Measurements from ENCODE around the gene SLC7A7.
"Not testable (repeated sequence)": the region's sequence is repeated elsewhere in the genome, so short reads cannot be mapped to it uniquely, and the experiment has no call there.

Gene SLC7A7

GRCh38 chr14:22814941-22815713, at the start of gene SLC7A7:
SLC7A7 (minus strand) TSS chr14:22815435; CDS start chr14:22813398, 2,037 bp downstream.
- DNase-seq, result no peak

GRCh38 chr14:22864979-22865378, 49.7 kb upstream of the SLC7A7 start:
- no peak for DNase-seq

- DNase-seq, result no peak
Observed at GRCh38 chr14:22861651-22862050, 46.4 kb upstream of the SLC7A7 start.

- DNase-seq, result not testable (repeated sequence)
Observed at GRCh38 chr14:22860377-22860776, 45.1 kb upstream of the SLC7A7 start.

GRCh38 chr14:22856428-22856827, 41.2 kb upstream of the SLC7A7 start:
- DNase-seq, result no peak

- DNase-seq, result no peak
Observed at GRCh38 chr14:22854963-22855724, 39.9 kb upstream of the SLC7A7 start.

GRCh38 chr14:22854296-22854695, 39.1 kb upstream of the SLC7A7 start:
- DNase-seq, result not testable (repeated sequence)

GRCh38 chr14:22852940-22853767, 37.9 kb upstream of the SLC7A7 start:
- peak; percentile 71 to 81 for DNase-seq

GRCh38 chr14:22852599-22852939, 37.3 kb upstream of the SLC7A7 start:
- no peak for DNase-seq

- not testable (repeated sequence) for DNase-seq
Observed at GRCh38 chr14:22852178-22852577, 36.9 kb upstream of the SLC7A7 start.

GRCh38 chr14:22850944-22851764, 35.9 kb upstream of the SLC7A7 start:
- DNase-seq, result no peak

- no peak for DNase-seq
Observed at GRCh38 chr14:22849212-22849819, 34.1 kb upstream of the SLC7A7 start.

GRCh38 chr14:22848351-22849164, 33.3 kb upstream of the SLC7A7 start:
- no peak for DNase-seq

GRCh38 chr14:22847661-22848341, 32.6 kb upstream of the SLC7A7 start:
- DNase-seq, result no peak

GRCh38 chr14:22846811-22847307, 31.6 kb upstream of the SLC7A7 start:
- no peak for DNase-seq

- no peak for DNase-seq
Observed at GRCh38 chr14:22845821-22846625, 30.8 kb upstream of the SLC7A7 start.

- no peak for DNase-seq
Observed at GRCh38 chr14:22845103-22845394, 29.8 kb upstream of the SLC7A7 start.

- no peak for DNase-seq
Observed at GRCh38 chr14:22844221-22845102, 29.2 kb upstream of the SLC7A7 start.
